Type B pancreatic cell (in vitro differentiated cells): ENCODE results near the gene FRMD6. TPM values are rescaled to one million over a fixed set of nuclear protein-coding genes. Genes with fewer than 3 reads are reported as not detected.

ENCODE experiments used
- DNase-seq: peaks from one replicate; pipeline ENCODE4 v3.0.0; 2021; ENCODE audit warnings: mixed read lengths; ENCODE audit not compliant: unreplicated experiment; ENCODE audit errors: extremely low spot score
- H3K27ac Mint-ChIP-seq: 2 replicates; pipeline ENCODE4 v1.8.0; 2021; ENCODE audit warnings: mild to moderate bottlenecking, mixed read lengths
- H3K27me3 Mint-ChIP-seq: 2 replicates; pipeline ENCODE4 v1.8.0; 2021; ENCODE audit warnings: mixed read lengths
- H3K36me3 Mint-ChIP-seq: 2 replicates; pipeline ENCODE4 v1.8.0; 2021; ENCODE audit warnings: mixed read lengths
- H3K4me1 Mint-ChIP-seq: one replicate; pipeline ENCODE4 v1.8.0; 2021; ENCODE audit warnings: mixed read lengths; ENCODE audit not compliant: unreplicated experiment
- H3K4me3 Mint-ChIP-seq: 2 replicates; pipeline ENCODE4 v1.8.0; 2021; ENCODE audit warnings: mild to moderate bottlenecking, mixed read lengths
- H3K9me3 Mint-ChIP-seq: 2 replicates; pipeline ENCODE4 v1.8.0; 2021; ENCODE audit warnings: mixed read lengths
- CTCF ChIP-seq: fragments of 200-600 bp; sonication (generic); conservative IDR thresholded peaks from 2 replicates; pipeline ENCODE4 v1.5.0; 2021; ENCODE audit warnings: antibody characterized with exemption, mild to moderate bottlenecking
- long read RNA-seq: library from polyadenylated mRNA; unstranded; transcript quantifications from one replicate; pipeline ENCODE4 v2.0.0, GENCODE V29; 2020
- total RNA-seq: library from RNA; stranded (reverse); gene quantifications from 2 replicates; pipeline ENCODE4 v1.2.1, GENCODE V29; 2021; ENCODE audit warnings: low replicate concordance

The FRMD6 gene
- 44.4 and 71.3 TPM in 2 replicates for total RNA-seq
- long read RNA-seq, full-length matches to known transcripts: 15 of 48 reads
- long read RNA-seq, partial matches to known transcripts: 10 of 48 reads
- long read RNA-seq, other reads (novel, unspliced or antisense): 23 of 48 reads

GRCh38 chr14:51651388-51652167 lies at the start of gene FRMD6:
Gene FRMD6 (plus strand): TSS chr14:51651910. CDS start chr14:51689837, 37,927 bp downstream.
- peaks cover 3% of the 10 kb centered on the region for H3K9me3 Mint-ChIP-seq
- peak; percentile 87 for DNase-seq
- H3K27ac Mint-ChIP-seq: peak within 1 kb of the TSS; percentile 86
- peak within 1 kb of the TSS; percentile 95 for H3K4me3 Mint-ChIP-seq
- no peaks in the 10 kb centered on the region for H3K27me3 Mint-ChIP-seq
- peak; percentile 86 for TF ChIP-seq CTCF
- H3K4me1 Mint-ChIP-seq: peaks cover 31% of the 10 kb centered on the region
- H3K36me3 Mint-ChIP-seq: peaks cover 6% of the 10 kb centered on the region

DNA sequence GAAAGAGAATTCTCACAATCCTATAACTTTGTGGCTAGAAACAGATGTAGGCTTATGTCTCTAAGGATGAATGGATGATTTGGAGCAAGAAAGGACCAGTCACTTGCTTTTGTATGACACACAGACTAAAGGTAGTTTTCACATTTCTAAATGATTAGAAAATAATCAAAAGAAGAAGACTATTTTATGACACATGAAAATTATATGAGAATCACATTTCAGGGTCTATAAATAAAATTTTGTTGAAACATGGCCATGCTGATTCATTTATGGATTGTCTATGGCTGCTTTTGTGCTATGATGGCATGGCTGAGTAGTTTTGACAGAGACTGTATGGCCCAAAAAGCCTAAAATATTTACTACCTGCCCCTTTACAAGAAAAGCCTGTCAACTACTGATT lies 49.4 kb upstream of the FRMD6 start:
- H3K27ac Mint-ChIP-seq: no peak overlapping the region
- H3K4me1 Mint-ChIP-seq: peaks cover 10% of the 10 kb centered on the region
- TF ChIP-seq CTCF: no peak
- no peaks in the 10 kb centered on the region for H3K9me3 Mint-ChIP-seq
- H3K27me3 Mint-ChIP-seq: no peaks in the 10 kb centered on the region
- no peaks in the 10 kb centered on the region for H3K36me3 Mint-ChIP-seq
- no peak for DNase-seq
- H3K4me3 Mint-ChIP-seq: no peak overlapping the region

DNA sequence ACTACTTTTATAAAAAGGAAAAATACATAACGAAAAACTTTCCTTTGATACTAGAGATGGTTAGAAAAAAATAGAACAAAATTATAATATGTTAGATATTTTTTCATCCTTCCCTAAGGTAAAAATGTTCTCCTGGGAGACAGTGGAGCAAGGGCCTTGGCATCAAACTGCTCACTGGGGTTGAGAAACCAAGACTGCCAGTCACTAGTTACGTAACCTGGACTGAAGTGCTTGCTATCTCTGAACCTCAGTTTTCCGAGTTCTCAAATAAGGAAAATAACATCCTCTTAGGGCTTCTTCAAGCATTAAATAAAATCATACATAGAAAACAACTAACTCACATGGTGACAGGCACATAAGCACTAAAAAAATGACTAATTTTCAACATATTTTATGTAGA lies 48.2 kb upstream of the FRMD6 start:
- no peak for DNase-seq
- H3K9me3 Mint-ChIP-seq: no peaks in the 10 kb centered on the region
- H3K36me3 Mint-ChIP-seq: no peaks in the 10 kb centered on the region
- no peak overlapping the region for H3K4me3 Mint-ChIP-seq
- H3K27ac Mint-ChIP-seq: no peak overlapping the region
- TF ChIP-seq CTCF: no peak
- peaks cover 17% of the 10 kb centered on the region for H3K4me1 Mint-ChIP-seq
- peaks cover 2% of the 10 kb centered on the region for H3K27me3 Mint-ChIP-seq

- Mint-ChIP-seq H3K36me3 (no peaks in the 10 kb centered on the region), H3K4me1 (peaks cover 23% of the 10 kb centered on the region), H3K27me3 (peaks cover 4% of the 10 kb centered on the region), H3K27ac (no peak overlapping the region), H3K9me3 (no peaks in the 10 kb centered on the region), H3K4me3 (no peak overlapping the region)
- no peak for DNase-seq
- no peak for TF ChIP-seq CTCF
Observed at GRCh38 chr14:51604073-51604472, 47.6 kb upstream of the FRMD6 start.

DNA sequence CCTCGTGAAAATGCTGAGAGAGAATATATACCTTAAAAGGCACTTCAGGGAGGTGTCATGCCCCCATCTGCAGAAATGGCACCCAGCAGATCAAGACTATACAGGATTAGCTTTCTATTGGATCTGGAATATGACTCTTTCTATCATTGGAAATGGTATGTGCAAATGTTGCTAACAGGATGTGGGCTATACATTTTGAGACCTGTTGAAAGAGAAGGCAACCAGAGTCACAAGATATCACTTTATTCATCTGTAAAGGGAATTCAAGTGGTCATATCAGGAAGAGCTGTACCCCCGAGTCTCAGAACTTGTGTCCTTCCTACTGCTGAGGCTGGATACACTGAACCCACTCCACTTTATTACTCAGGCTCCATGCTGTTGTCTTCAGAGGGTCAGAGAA lies 46.1 kb upstream of the FRMD6 start:
- Mint-ChIP-seq H3K9me3 (no peaks in the 10 kb centered on the region), H3K27me3 (peaks cover 9% of the 10 kb centered on the region), H3K36me3 (no peaks in the 10 kb centered on the region), H3K27ac (no peak overlapping the region), H3K4me1 (peaks cover 29% of the 10 kb centered on the region), H3K4me3 (no peak overlapping the region)
- TF ChIP-seq CTCF: no peak
- DNase-seq: no peak
